ENCODE results near the gene TRIM72. TPM values are rescaled to one million over a fixed set of nuclear protein-coding genes. Genes with fewer than 3 reads are reported as not detected.

The TRIM72 gene
- total RNA-seq, 1 donor from 2014 or later = 0.03 TPM

Other genes with a start within 250 kb of the TRIM72 start
- 51.1 TPM for gene HSD3B7, start 228.9 kb upstream of the TRIM72 start, total RNA-seq
- gene STX1B, start 203.5 kb upstream of the TRIM72 start, total RNA-seq = 1.5 TPM
- gene STX4, start 180.6 kb upstream of the TRIM72 start, total RNA-seq = 111 TPM
- gene ZNF668, start 139.9 kb upstream of the TRIM72 start, total RNA-seq = 13.3 TPM
- gene ZNF646, start 139.7 kb upstream of the TRIM72 start, total RNA-seq = 11.9 TPM
- gene PRSS53, start 125.2 kb upstream of the TRIM72 start, total RNA-seq = 1.2 TPM
- gene VKORC1, start 119.3 kb upstream of the TRIM72 start, total RNA-seq = 59.6 TPM
- 42.2 TPM for gene BCKDK, start 105.7 kb upstream of the TRIM72 start, total RNA-seq
- 49.5 TPM for gene KAT8, start 96.5 kb upstream of the TRIM72 start, total RNA-seq
- 0.51 TPM for gene PRSS8, start 78.4 kb upstream of the TRIM72 start, total RNA-seq
- gene PRSS36, start 64.1 kb upstream of the TRIM72 start, total RNA-seq = 9.8 TPM
- 224 TPM for gene FUS, start 34.0 kb upstream of the TRIM72 start, total RNA-seq
- gene PYCARD, start 11.4 kb upstream of the TRIM72 start, total RNA-seq = 22.4 TPM
- not detected for gene PYDC1, start 3.0 kb downstream of the TRIM72 start, total RNA-seq
- 35.1 TPM for gene ITGAM, start 45.9 kb downstream of the TRIM72 start, total RNA-seq
- 36.4 TPM for gene ITGAX, start 141.1 kb downstream of the TRIM72 start, total RNA-seq
- gene ITGAD, start 179.2 kb downstream of the TRIM72 start, total RNA-seq = 0.39 TPM
- not detected for gene COX6A2, start 214.2 kb downstream of the TRIM72 start, total RNA-seq
- 0.84 TPM for gene ZNF843, start 228.7 kb downstream of the TRIM72 start, total RNA-seq
- gene ARMC5, start 245.4 kb downstream of the TRIM72 start, total RNA-seq = 8.5 TPM

Data from mesenteric fat pad (tissue), 1 donor.